A673 (cell line): ENCODE measurements around the gene COL16A1.

Experiments used
- EZH2 ChIP-seq: fragments of 200-600 bp; sonication (generic); IDR thresholded peaks from 2 replicates; pipeline ENCODE4 v1.6.1; 2017; ENCODE audit warnings: borderline replicate concordance, low read depth, mild to moderate bottlenecking, mixed read lengths, antibody characterized with exemption, low read length; ENCODE audit not compliant: poor library complexity, severe bottlenecking
- TF ChIP-seq, protein P1 (sequence below): fragments of 300-800, 200-600 bp; sonication (generic); conservative IDR thresholded peaks from 2 replicates; pipeline ENCODE4 v1.5.1; 2017; ENCODE audit warnings: low read depth, mild to moderate bottlenecking, antibody characterized with exemption, low read length, moderate library complexity, mixed read lengths

DNA sequence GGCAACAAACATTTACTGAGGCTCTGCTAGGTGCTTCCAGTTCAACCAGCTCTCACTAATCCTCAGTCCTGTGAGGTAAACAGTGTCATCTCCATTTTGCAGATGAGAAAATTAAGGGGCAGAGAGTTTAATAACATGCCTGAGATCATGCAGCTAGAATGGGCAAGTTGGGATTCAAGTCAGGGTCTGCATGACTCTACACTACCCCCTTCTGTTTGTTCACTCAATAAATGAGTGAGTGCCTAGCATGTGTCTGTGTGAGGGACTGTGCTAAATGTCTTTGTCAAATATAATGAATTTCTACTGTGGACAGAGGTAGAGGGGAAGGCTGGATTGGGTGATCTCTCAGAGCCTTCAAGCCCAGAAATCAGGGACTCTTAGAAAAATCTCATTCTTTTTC, 63.6 kb downstream of the COL16A1 start:
- no peak for TF ChIP-seq EZH2
- TF ChIP-seq, protein P1, sequence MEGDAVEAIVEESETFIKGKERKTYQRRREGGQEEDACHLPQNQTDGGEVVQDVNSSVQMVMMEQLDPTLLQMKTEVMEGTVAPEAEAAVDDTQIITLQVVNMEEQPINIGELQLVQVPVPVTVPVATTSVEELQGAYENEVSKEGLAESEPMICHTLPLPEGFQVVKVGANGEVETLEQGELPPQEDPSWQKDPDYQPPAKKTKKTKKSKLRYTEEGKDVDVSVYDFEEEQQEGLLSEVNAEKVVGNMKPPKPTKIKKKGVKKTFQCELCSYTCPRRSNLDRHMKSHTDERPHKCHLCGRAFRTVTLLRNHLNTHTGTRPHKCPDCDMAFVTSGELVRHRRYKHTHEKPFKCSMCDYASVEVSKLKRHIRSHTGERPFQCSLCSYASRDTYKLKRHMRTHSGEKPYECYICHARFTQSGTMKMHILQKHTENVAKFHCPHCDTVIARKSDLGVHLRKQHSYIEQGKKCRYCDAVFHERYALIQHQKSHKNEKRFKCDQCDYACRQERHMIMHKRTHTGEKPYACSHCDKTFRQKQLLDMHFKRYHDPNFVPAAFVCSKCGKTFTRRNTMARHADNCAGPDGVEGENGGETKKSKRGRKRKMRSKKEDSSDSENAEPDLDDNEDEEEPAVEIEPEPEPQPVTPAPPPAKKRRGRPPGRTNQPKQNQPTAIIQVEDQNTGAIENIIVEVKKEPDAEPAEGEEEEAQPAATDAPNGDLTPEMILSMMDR, result no peak
